Measurements from ENCODE around the gene PUM1.

DNA sequence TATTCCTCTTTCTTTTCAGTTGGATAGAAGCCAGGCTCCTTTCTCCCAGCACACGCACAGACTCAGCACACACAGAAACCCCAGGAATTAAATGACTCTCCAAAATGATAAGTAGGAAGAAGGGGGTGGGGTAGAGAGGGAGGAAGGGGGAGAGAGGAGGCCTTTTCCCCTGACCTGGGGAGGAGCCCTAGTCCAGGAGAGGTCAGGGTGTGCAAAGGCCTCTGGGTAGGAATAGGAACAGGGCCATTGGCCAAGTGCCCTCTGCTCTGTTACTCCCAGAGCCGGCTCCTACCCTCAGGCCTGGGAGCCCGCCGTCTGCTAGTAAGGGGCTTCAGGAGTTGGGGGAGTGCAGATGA is 35.6 kb upstream of the PUM1 start:
- TF ChIP-seq HDAC2 (IDR thresholded peaks at IDR 0.05; ENCODE audit: borderline replicate concordance in 1 of 2, low read depth in 2 of 2, low read length in 2 of 2) (no peak), TAF1 (IDR thresholded peaks at IDR 0.05; ENCODE audit: low read depth, low read length) (no peak), POLR2AphosphoS5 (IDR thresholded peaks at IDR 0.05; ENCODE audit: low read depth, low read length) (no peak), RFX5 (IDR thresholded peaks at IDR 0.05; ENCODE audit: borderline replicate concordance, low read depth, low read length) (no peak), NRF1 (IDR thresholded peaks at IDR 0.05; ENCODE audit: low read depth, low read length) (no peak), EP300 (IDR thresholded peaks at IDR 0.05; ENCODE audit: borderline replicate concordance in 1 of 2, low read depth in 2 of 2, low read length in 2 of 2) (no peak), TCF12 (IDR thresholded peaks at IDR 0.05; ENCODE audit: low read depth, low read length) (no peak), TBP (IDR thresholded peaks at IDR 0.05; ENCODE audit: low read depth, low read length) (no peak), EGR1 (IDR thresholded peaks at IDR 0.05; ENCODE audit: borderline replicate concordance, low read depth, low read length) (no peak)
- TF ChIP-seq, protein P1, sequence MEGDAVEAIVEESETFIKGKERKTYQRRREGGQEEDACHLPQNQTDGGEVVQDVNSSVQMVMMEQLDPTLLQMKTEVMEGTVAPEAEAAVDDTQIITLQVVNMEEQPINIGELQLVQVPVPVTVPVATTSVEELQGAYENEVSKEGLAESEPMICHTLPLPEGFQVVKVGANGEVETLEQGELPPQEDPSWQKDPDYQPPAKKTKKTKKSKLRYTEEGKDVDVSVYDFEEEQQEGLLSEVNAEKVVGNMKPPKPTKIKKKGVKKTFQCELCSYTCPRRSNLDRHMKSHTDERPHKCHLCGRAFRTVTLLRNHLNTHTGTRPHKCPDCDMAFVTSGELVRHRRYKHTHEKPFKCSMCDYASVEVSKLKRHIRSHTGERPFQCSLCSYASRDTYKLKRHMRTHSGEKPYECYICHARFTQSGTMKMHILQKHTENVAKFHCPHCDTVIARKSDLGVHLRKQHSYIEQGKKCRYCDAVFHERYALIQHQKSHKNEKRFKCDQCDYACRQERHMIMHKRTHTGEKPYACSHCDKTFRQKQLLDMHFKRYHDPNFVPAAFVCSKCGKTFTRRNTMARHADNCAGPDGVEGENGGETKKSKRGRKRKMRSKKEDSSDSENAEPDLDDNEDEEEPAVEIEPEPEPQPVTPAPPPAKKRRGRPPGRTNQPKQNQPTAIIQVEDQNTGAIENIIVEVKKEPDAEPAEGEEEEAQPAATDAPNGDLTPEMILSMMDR (IDR thresholded peaks at IDR 0.05; ENCODE audit: control extremely low read depth in 1 of 3, insufficient read depth in 1 of 3, low read depth in 1 of 3, low read length in 3 of 3), result no peak
- TF ChIP-seq, protein P2, sequence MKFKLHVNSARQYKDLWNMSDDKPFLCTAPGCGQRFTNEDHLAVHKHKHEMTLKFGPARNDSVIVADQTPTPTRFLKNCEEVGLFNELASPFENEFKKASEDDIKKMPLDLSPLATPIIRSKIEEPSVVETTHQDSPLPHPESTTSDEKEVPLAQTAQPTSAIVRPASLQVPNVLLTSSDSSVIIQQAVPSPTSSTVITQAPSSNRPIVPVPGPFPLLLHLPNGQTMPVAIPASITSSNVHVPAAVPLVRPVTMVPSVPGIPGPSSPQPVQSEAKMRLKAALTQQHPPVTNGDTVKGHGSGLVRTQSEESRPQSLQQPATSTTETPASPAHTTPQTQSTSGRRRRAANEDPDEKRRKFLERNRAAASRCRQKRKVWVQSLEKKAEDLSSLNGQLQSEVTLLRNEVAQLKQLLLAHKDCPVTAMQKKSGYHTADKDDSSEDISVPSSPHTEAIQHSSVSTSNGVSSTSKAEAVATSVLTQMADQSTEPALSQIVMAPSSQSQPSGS (IDR thresholded peaks at IDR 0.05; ENCODE audit: low read length), result no peak

Measured in H1 (cell line).